SJSA1 (cell line): ENCODE measurements around the gene ATG4D. TPM values are rescaled to one million over a fixed set of nuclear protein-coding genes. Genes with fewer than 3 reads are reported as not detected.

Experiments
- DNase-seq, 2 experiments: peaks; one replicate each; pipeline ENCODE4 v3.0.0-alpha.2; 2015 to 2020; ENCODE audit warnings: low spot score in 2 of 2, low read depth in 1 of 2
- H3K27ac ChIP-seq: fragments of 250-450 bp; sonication (Bioruptor Pico); 2 replicates; pipeline ENCODE4 v1.5.1; 2020; ENCODE audit warnings: mild to moderate bottlenecking, moderate library complexity
- H3K27me3 ChIP-seq: fragments of 250-450 bp; sonication (Bioruptor Pico); replicated peaks from 2 replicates; pipeline ENCODE4 v1.5.1; 2020; ENCODE audit warnings: mild to moderate bottlenecking, moderate library complexity
- H3K36me3 ChIP-seq: fragments of 250-450 bp; sonication (Bioruptor Pico); 2 replicates; pipeline ENCODE4 v1.5.1; 2020; ENCODE audit warnings: mild to moderate bottlenecking
- H3K4me1 ChIP-seq: fragments of 250-450 bp; sonication (Bioruptor Pico); replicated peaks from 2 replicates; pipeline ENCODE4 v1.6.1; 2021; ENCODE audit warnings: mild to moderate bottlenecking
- H3K4me3 ChIP-seq: fragments of 250-450 bp; sonication (Bioruptor Pico); 2 replicates; pipeline ENCODE4 v1.5.1; 2020; ENCODE audit warnings: mild to moderate bottlenecking
- H3K9me3 ChIP-seq: fragments of 250-450 bp; sonication (Bioruptor Pico); replicated peaks from 2 replicates; pipeline ENCODE4 v1.5.1; 2020; ENCODE audit warnings: mild to moderate bottlenecking
- total RNA-seq: library from RNA; depleted of rRNA; stranded (reverse); fragments of >200 nt; shearing (Covaris generic); gene quantifications from 2 replicates; pipeline ENCODE4 v1.2.3, GENCODE V29; 2014; rRNA removed

Gene ATG4D
- total RNA-seq, 1 experiment from 2014 or later: 39.2 TPM

GRCh38 chr19:10587022-10587838 is 43.5 kb downstream of the ATG4D start, which contains the start of gene AP1M2:
Gene AP1M2, minus strand, starts transcription at chr19:10587312. Its CDS starts 81 bp downstream, at chr19:10587231.
- H3K27ac ChIP-seq: no peak within 1 kb of the TSS
- H3K4me1 ChIP-seq: no peaks in the 10 kb centered on the region
- H3K27me3 ChIP-seq: peaks cover 20% of the 10 kb centered on the region
- no peaks in the 10 kb centered on the region for H3K36me3 ChIP-seq
- no peak within 1 kb of the TSS for H3K4me3 ChIP-seq
- DNase-seq: no peak
- no peaks in the 10 kb centered on the region for H3K9me3 ChIP-seq

GRCh38 chr19:10587839-10588150 is 44.1 kb downstream of the ATG4D start:
- H3K9me3 ChIP-seq: no peaks in the 10 kb centered on the region
- H3K4me3 ChIP-seq: no peak overlapping the region
- DNase-seq: no peak
- no peaks in the 10 kb centered on the region for H3K4me1 ChIP-seq
- peaks cover 20% of the 10 kb centered on the region for H3K27me3 ChIP-seq
- H3K36me3 ChIP-seq: no peaks in the 10 kb centered on the region
- no peak overlapping the region for H3K27ac ChIP-seq

GRCh38 chr19:10593148-10593547 is 49.4 kb downstream of the ATG4D start:
- Histone ChIP-seq H3K4me3 (no peak overlapping the region), H3K4me1 (no peaks in the 10 kb centered on the region), H3K27ac (no peak overlapping the region), H3K9me3 (no peaks in the 10 kb centered on the region), H3K36me3 (no peaks in the 10 kb centered on the region), H3K27me3 (peaks cover 4% of the 10 kb centered on the region; the same call in 1 of the 2 replicates)
- DNase-seq: no peak

GRCh38 chr19:10593820-10594637 is 50.3 kb downstream of the ATG4D start:
- Histone ChIP-seq H3K36me3 (no peaks in the 10 kb centered on the region), H3K27me3 (no peaks in the 10 kb centered on the region; the same call in 1 of the 2 replicates), H3K4me3 (no peak overlapping the region), H3K27ac (no peak overlapping the region), H3K9me3 (no peaks in the 10 kb centered on the region), H3K4me1 (no peaks in the 10 kb centered on the region)
- no peak for DNase-seq

- no peaks in the 10 kb centered on the region; the same call in 1 of the 2 replicates for H3K27me3 ChIP-seq
- no peak for DNase-seq
- no peaks in the 10 kb centered on the region for H3K9me3 ChIP-seq
- no peak overlapping the region for H3K4me3 ChIP-seq
- H3K36me3 ChIP-seq: peaks cover 7% of the 10 kb centered on the region
- peaks cover 23% of the 10 kb centered on the region for H3K4me1 ChIP-seq
- H3K27ac ChIP-seq: no peak overlapping the region
Observed at GRCh38 chr19:10600149-10600548, 56.4 kb downstream of the ATG4D start.

GRCh38 chr19:10601999-10602329 is 58.3 kb downstream of the ATG4D start:
- Histone ChIP-seq H3K4me3 (peak overlapping the region; percentile 96), H3K36me3 (peaks cover 7% of the 10 kb centered on the region), H3K9me3 (no peaks in the 10 kb centered on the region), H3K27me3 (no peaks in the 10 kb centered on the region; the same call in 1 of the 2 replicates), H3K4me1 (peaks cover 23% of the 10 kb centered on the region), H3K27ac (no peak overlapping the region)
- DNase-seq: peak in 1 of 2 experiments; percentile 24

GRCh38 chr19:10602330-10603083 is 58.8 kb downstream of the ATG4D start:
- peaks cover 23% of the 10 kb centered on the region for H3K4me1 ChIP-seq
- H3K9me3 ChIP-seq: no peaks in the 10 kb centered on the region
- H3K36me3 ChIP-seq: peaks cover 7% of the 10 kb centered on the region
- H3K27me3 ChIP-seq: no peaks in the 10 kb centered on the region; the same call in 1 of the 2 replicates
- H3K4me3 ChIP-seq: peak overlapping the region; percentile 96
- peak; percentile 60 to 83 for DNase-seq
- H3K27ac ChIP-seq: peak overlapping the region; percentile 87

Other genes with a start within 250 kb of the ATG4D start
- gene ZGLP1, start 234.1 kb upstream of the ATG4D start, total RNA-seq: 1.2 TPM in 1 of 2 replicates, not detected in the other
- 25.5 and 84.1 TPM in 2 replicates for gene FDX2, start 227.9 kb upstream of the ATG4D start, total RNA-seq
- 27.3 and 36.4 TPM in 2 replicates for gene RAVER1, start 210.4 kb upstream of the ATG4D start, total RNA-seq
- 6.0 and 8.1 TPM in 2 replicates for gene ICAM3, start 204.3 kb upstream of the ATG4D start, total RNA-seq
- 62.3 and 72.4 TPM in 2 replicates for gene TYK2, start 163.3 kb upstream of the ATG4D start, total RNA-seq
- 284 and 367 TPM in 2 replicates for gene CDC37, start 140.4 kb upstream of the ATG4D start, total RNA-seq
- 6.9 and 11.5 TPM in 2 replicates for gene PDE4A, start 123.4 kb upstream of the ATG4D start, total RNA-seq
- 49.8 and 74.1 TPM in 2 replicates for gene KEAP1, start 40.5 kb upstream of the ATG4D start, total RNA-seq
- gene S1PR5, start 26.5 kb upstream of the ATG4D start, total RNA-seq: 0.05 TPM in 1 of 2 replicates, not detected in the other
- 15.2 and 19.2 TPM in 2 replicates for gene KRI1, start 22.1 kb downstream of the ATG4D start, total RNA-seq
- gene CDKN2D, start 25.1 kb downstream of the ATG4D start, total RNA-seq: 28.1 and 36.6 TPM in 2 replicates
- 4.9 and 9.9 TPM in 2 replicates for gene AP1M2, start 43.4 kb downstream of the ATG4D start, total RNA-seq
- 30.1 and 86.8 TPM in 2 replicates for gene SLC44A2, start 81.6 kb downstream of the ATG4D start, total RNA-seq
- 123 and 210 TPM in 2 replicates for gene ILF3, start 110.4 kb downstream of the ATG4D start, total RNA-seq
- gene QTRT1, start 157.5 kb downstream of the ATG4D start, total RNA-seq: 26.8 and 28.0 TPM in 2 replicates
- gene DNM2, start 174.2 kb downstream of the ATG4D start, total RNA-seq: 57.8 and 58.4 TPM in 2 replicates